Skeletal muscle tissue (tissue), 4 donors: ENCODE measurements around the gene MLXIP. TPM values are rescaled to one million over a fixed set of nuclear protein-coding genes. Genes with fewer than 3 reads are reported as not detected.
A peak's percentile ranks its signal among the peaks of the same experiment; 100 is the strongest.

Experiments used
- H3K27ac ChIP-seq: one replicate; pipeline ENCODE4 v1.7.0; 2013; ENCODE audit warnings: mild to moderate bottlenecking, low read depth, low read length, inconsistent platforms
- H3K27me3 ChIP-seq, 3 donors: one replicate each; pipeline ENCODE4 v1.7.0; 2013; ENCODE audit warnings: low read length in 3 of 3; ENCODE audit not compliant: control insufficient read depth in 3 of 3, insufficient read depth in 3 of 3
- H3K36me3 ChIP-seq, 3 donors: one replicate each; pipeline ENCODE4 v1.7.0; 2013; ENCODE audit warnings: low read length in 3 of 3; ENCODE audit not compliant: control insufficient read depth in 3 of 3, insufficient read depth in 3 of 3
- H3K4me1 ChIP-seq, 3 donors: one replicate each; pipeline ENCODE4 v1.7.0; 2013; ENCODE audit warnings: low read length in 3 of 3, mild to moderate bottlenecking in 3 of 3; ENCODE audit not compliant: control insufficient read depth in 3 of 3, insufficient read depth in 3 of 3
- H3K4me3 ChIP-seq, 3 donors: one replicate each; pipeline ENCODE4 v1.7.0; 2013; ENCODE audit warnings: low read length in 3 of 3
- H3K9ac ChIP-seq, 3 donors: one replicate each; pipeline ENCODE4 v1.7.0; 2013; ENCODE audit warnings: low read length in 3 of 3, mild to moderate bottlenecking in 3 of 3, moderate library complexity in 2 of 3, low read depth in 1 of 3
- H3K9me3 ChIP-seq, 3 donors: one replicate each; pipeline ENCODE4 v1.7.0; 2013; ENCODE audit warnings: low read length in 3 of 3; ENCODE audit not compliant: control insufficient read depth in 3 of 3
- total RNA-seq: library from RNA; depleted of rRNA; stranded (reverse); fragments of >200 nt; gene quantifications from one replicate; pipeline ENCODE4 v1.2.3, GENCODE V29; 2014
- donor health status: Osteomylitis.

Gene MLXIP
- total RNA-seq, 1 donor from 2014 or later, result 10.4 TPM

DNA sequence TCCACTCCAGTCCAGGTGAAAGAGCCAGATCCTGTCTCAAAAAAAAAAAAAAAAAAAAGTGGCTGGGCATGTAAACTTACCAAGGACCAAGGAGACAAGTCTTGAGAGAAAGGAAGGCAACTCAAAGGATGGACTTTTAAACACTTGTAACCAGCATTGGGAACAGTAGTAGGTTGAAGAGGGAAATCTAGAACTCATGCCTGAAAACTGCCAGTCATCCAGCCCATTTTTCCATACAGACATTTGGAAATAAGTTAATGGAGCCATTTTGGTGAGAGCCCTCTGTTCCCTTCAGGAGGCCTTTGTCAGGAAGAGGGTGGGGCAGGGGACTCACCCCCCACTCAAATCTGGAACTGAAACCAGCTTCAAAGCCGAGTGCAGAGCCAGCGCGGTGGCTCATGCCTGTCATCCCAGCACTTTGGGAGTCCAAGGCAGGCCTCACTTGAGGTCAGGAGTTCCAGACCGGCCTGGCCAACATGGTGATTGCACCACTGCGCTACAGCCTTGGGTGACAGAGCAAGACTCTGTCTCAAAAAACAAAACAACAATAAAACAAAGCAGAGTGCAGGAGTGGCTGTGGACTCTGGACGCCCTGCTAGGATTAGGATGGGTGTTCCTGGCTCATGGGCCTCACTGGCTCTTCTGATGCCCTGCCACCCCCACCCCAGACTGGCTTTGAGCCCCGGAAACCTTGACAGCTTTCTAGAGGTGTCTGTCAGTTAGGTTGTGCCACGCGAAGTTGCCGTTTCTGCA is 1.6 kb upstream of the MLXIP start:
- peak overlapping the region in 1 of 3 donors; percentile 97 for H3K9ac ChIP-seq
- H3K36me3 ChIP-seq, result no peaks in the 10 kb centered on the region
- no peaks in the 10 kb centered on the region for H3K9me3 ChIP-seq
- no peaks in the 10 kb centered on the region for H3K27me3 ChIP-seq
- no peak overlapping the region for H3K27ac ChIP-seq
- H3K4me3 ChIP-seq, result no peak overlapping the region
- H3K4me1 ChIP-seq, result peaks cover 32 to 48% (median 38%) of the 10 kb centered on the region in 3 donors

DNA sequence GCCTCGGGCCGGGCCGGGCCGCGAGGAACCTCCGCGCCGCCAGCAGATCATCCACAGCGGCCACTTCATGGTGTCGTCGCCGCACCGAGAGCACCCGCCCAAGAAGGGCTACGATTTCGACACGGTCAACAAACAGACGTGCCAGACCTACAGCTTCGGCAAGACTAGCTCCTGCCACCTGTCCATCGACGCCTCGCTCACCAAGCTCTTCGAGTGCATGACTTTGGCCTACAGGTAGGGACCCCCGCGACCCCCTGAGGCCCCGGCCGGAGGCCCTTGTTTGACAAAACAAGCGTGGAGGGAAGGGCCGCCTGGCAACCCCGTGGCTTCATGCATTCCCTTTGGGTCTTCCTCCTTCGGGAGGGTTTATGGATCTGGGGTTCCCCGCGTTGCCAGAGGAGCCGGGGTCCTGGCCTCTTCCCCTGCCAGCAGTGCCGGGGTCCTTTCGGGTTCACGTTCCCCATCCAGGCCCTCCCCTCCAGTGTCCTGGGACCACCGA is 526 bp downstream of the MLXIP start:
- Histone ChIP-seq H3K9ac (peak overlapping the region; percentile 93 to 97 (median 94)), H3K27ac (peak overlapping the region; percentile 93), H3K9me3 (no peaks in the 10 kb centered on the region), H3K36me3 (peaks cover 0 to 4% (median 3%) of the 10 kb centered on the region in 3 donors), H3K4me3 (peak overlapping the region; percentile 94 to 96 (median 95)), H3K27me3 (no peaks in the 10 kb centered on the region), H3K4me1 (peaks cover 44 to 55% (median 46%) of the 10 kb centered on the region in 3 donors)

DNA sequence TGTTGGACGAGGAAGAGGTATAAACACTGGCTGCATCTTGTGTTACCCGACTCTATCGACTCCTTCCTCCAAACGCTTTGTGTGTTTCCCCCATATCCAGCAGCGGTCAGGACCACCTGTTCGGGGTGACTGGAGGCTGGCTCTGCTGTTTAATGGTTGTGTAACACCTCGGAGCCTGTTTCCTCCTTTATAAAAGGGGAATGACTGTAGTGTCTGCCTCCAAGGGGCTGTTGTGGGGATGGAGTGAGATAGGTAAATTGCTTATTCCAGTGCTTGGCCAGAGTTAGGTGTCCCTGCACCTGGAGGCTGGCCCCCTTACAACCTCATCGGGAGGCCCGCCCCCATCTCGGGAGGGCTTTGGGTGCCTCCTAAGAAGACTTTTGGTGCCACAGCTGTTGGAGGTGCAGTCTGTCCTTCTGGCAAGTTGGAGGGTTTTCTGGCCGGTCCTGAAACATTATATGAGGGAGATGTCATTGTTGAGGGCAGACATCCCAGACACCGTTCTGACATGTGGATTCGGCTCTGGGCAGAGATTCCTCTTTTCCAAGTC is 1.1 kb downstream of the MLXIP start:
- no peaks in the 10 kb centered on the region for H3K9me3 ChIP-seq
- H3K4me3 ChIP-seq, result peak overlapping the region; percentile 94 to 96 (median 95)
- peaks cover 47 to 58% (median 49%) of the 10 kb centered on the region in 3 donors for H3K4me1 ChIP-seq
- H3K9ac ChIP-seq, result peak overlapping the region; percentile 93 to 97 (median 94)
- peaks cover 0 to 6% (median 4%) of the 10 kb centered on the region in 3 donors for H3K36me3 ChIP-seq
- H3K27ac ChIP-seq, result peak overlapping the region; percentile 93
- no peaks in the 10 kb centered on the region for H3K27me3 ChIP-seq

DNA sequence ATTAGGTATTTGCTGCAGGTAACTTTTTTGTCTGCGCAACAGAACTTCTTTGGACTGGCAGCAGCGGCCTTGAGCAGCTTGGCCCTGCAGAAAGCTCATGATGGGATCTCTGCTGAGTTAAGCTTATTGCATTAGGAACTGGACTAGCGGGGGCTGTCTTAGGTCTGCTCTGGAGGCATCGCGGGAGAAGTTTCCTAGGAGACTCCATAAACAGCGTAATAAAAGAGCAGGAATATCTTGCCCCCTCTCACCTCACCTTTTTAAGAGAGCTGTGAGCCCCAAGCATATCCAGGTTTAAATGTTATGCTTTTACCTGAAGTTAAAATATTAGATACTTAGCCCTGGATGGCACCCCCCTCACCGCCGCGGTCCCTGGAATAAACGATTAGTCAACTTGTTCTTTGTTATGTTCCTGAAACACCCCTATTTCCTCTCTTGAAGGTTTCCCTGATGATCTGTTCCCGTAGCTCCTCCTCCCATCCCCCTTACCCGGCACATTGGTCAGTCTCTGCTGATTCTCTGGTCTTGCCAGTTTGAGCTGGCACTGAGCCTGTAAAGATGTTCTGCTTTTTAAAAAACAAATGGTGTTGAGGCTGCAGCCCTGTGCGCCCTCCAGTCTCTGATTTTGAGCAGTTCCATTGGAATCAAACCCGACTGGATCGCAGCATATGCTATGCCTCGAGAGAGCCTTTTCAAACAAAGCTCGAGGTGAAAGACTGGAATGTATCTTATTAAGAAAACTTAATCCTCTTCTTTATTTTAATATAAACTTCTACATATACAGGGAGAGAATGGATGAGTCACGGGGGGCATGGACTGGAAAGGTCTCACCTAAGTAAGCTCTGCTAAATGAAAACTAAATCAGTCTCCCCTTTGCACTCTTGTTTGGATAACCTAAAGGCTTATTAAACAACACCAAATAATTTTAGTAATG is 1.9 kb downstream of the MLXIP start:
- Histone ChIP-seq H3K4me3 (peak overlapping the region; percentile 94 to 96 (median 95)), H3K4me1 (peaks cover 49 to 64% (median 51%) of the 10 kb centered on the region in 3 donors), H3K9ac (peak overlapping the region; percentile 93 to 97 (median 94)), H3K36me3 (peaks cover 4 to 9% (median 9%) of the 10 kb centered on the region in 3 donors), H3K27me3 (no peaks in the 10 kb centered on the region), H3K27ac (peak overlapping the region; percentile 93), H3K9me3 (no peaks in the 10 kb centered on the region)

DNA sequence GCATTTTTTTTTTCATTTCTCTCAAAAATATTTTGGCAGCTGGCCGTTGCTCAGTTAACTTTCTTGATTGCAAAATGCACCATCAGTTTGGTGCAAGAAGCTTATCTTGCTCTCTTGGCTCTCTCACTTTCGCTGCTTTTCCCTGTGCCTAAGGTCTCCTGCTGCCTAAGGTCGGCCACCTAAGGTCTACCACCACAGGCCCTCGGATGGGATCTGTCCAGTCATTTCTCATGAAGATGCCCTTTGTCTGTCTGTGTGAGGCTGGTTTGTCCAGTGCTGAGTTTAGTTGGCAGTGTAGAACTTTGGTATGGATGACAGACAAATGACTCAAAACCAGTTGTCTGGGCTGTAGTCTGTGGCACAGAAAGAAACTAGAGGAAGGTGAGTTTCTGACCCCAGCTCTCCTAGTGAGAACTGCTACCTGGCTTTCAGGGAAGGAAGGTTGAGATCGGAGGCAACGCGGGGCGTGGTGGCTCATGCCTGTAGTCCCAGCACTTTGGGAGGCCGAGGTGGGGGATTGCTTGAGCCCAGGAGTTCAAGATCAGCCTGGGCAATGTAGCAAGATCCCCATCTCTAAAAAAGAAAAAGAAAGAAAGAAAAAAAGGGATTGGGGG is 2.6 kb downstream of the MLXIP start:
- Histone ChIP-seq H3K4me1 (peaks cover 55 to 72% (median 58%) of the 10 kb centered on the region in 3 donors), H3K9ac (peak overlapping the region; percentile 93 to 97 (median 94)), H3K36me3 (peaks cover 7 to 16% (median 9%) of the 10 kb centered on the region in 3 donors), H3K4me3 (peak overlapping the region; percentile 94 to 96 (median 95)), H3K9me3 (no peaks in the 10 kb centered on the region), H3K27me3 (no peaks in the 10 kb centered on the region), H3K27ac (peak overlapping the region; percentile 93)

DNA sequence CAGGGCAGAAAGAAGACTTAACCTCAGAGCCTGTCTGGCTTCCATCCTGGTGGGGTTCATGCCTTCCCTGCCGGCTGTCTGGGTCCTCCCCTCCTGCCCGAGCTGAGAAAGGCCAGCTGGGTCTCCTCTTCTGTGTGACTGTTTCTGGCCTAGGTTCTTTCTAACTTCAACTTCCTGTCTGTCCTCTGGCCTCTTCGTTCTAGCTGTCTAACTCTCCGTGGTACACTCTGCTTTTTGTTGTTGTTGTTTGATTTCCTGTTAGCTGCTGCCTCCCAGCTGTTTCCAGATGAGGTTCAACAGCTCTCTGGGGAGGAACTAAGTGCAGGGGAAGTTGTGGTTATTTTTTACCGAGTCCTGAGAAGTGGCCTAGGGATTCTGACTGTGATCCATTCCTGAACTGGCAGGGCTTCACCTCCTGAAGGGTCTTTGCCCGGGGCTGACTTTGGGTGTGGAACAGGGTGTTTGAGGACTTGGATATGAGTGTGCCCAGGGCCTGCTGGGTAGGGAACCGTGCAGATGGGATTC is 3.2 kb downstream of the MLXIP start:
- Histone ChIP-seq H3K9ac (peak overlapping the region; percentile 74 to 97 (median 93)), H3K4me1 (peaks cover 61 to 77% (median 64%) of the 10 kb centered on the region in 3 donors)

DNA sequence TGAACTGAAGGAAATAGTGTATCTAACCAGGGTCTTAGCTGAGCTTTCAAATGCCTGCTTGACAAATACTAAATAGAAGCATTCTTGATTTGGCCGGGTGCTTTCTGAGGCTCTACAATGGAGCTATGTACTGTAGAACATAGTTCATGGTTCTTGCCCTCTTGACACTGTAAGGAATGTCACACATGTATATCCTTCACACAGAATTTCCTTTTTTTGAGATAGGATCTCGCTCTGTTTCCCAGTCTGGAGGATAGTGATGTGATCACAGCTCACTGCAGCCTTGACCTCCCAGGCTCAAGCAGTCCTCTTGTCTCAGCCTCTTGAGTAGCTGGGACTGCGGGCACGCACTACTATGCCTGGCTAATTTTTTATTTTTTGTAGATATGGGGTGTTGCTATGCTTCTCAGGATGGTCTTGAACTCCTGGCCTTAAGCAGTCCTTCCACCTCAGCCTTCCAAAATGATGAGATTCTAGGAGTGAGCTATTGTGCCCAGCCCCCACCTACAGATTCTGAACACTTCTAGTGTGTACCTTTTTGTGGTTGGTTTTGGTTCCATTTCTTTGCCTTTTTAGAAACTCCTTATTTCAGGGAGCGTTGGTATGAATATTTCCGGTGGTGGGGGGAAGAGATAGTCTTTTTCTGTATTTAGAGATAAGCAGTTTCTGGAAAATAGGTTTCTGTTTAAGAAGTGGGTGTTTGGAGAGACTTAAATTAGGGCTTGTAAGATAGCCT is 4.2 kb downstream of the MLXIP start:
- H3K27me3 ChIP-seq, result no peaks in the 10 kb centered on the region
- no peaks in the 10 kb centered on the region for H3K9me3 ChIP-seq
- peak overlapping the region in 2 of 3 donors; percentile 37 to 97 for H3K9ac ChIP-seq
- H3K4me1 ChIP-seq, result peaks cover 67 to 78% (median 69%) of the 10 kb centered on the region in 3 donors
- peak overlapping the region; percentile 93 for H3K27ac ChIP-seq
- peaks cover 7 to 16% (median 9%) of the 10 kb centered on the region in 3 donors for H3K36me3 ChIP-seq
- H3K4me3 ChIP-seq, result peak overlapping the region in 2 of 3 donors; percentile 34 to 96

More for the DNA sequence above, 3.2 kb downstream of the MLXIP start:
- Histone ChIP-seq H3K36me3 (peaks cover 7 to 16% (median 9%) of the 10 kb centered on the region in 3 donors), H3K4me3 (peak overlapping the region; percentile 94 to 96 (median 95)), H3K9me3 (no peaks in the 10 kb centered on the region), H3K27ac (peak overlapping the region; percentile 93), H3K27me3 (no peaks in the 10 kb centered on the region)

DNA sequence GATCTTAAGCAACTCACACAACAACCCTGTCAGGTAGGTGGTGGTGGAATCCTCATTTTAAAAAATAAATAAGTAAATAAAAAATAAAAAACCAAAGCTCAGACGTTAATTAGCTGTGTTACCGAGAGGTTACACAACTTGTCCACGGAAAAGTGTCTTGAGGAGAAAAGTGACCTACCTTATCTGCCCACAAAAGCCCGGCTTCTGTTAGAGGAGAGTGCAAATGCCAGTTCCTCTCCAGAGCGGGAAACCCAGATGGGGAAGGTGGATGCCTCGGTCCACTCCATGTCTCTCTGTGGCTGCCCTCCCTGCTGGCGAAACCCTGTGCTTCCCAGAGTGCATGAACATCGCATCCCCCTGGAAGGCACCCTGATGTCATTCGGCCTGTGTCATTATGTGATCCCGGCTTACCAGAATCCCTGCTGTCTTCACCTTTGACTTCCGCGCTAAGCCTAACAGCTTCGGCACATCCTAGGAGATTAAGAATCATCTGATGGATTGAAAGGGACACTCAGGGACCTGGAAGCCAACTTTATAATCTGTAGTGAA is 6.4 kb downstream of the MLXIP start:
- H3K9me3 ChIP-seq, result no peaks in the 10 kb centered on the region
- H3K36me3 ChIP-seq, result peaks cover 7 to 16% (median 9%) of the 10 kb centered on the region in 3 donors
- H3K27me3 ChIP-seq, result no peaks in the 10 kb centered on the region
- no peak overlapping the region for H3K4me3 ChIP-seq
- peak overlapping the region in 1 of 3 donors; percentile 16 for H3K9ac ChIP-seq
- no peak overlapping the region for H3K27ac ChIP-seq
- peaks cover 82 to 90% (median 82%) of the 10 kb centered on the region in 3 donors for H3K4me1 ChIP-seq
